Activated T-helper 17 cell treated with anti-CD3 and anti-CD28 coated beads, Interleukin-2, amount 50 U/mL, for 72 hours (primary cell): ENCODE data around the gene SEMA4D. TPM values are rescaled to one million over a fixed set of nuclear protein-coding genes. Genes with fewer than 3 reads are reported as not detected.
A peak's percentile ranks its signal among the peaks of the same experiment; 100 is the strongest.

Source experiments
- ATAC-seq: fragments of 150-1000 bp; cut with Tn5 transposase; replicated peaks from 2 replicates; pipeline ENCODE4 v1.10.0; 2021; ENCODE audit warnings: mild to moderate bottlenecking, moderate library complexity
- H3K27ac Mint-ChIP-seq: one replicate; pipeline ENCODE4 v1.8.0; 2022; ENCODE audit warnings: mixed read lengths
- H3K27me3 Mint-ChIP-seq: one replicate; pipeline ENCODE4 v1.8.0; 2022; ENCODE audit warnings: mixed read lengths
- H3K36me3 Mint-ChIP-seq: one replicate; pipeline ENCODE4 v1.8.0; 2022; ENCODE audit warnings: low read depth, mild to moderate bottlenecking, mixed read lengths
- H3K4me1 Mint-ChIP-seq: one replicate; pipeline ENCODE4 v1.8.0; 2022; ENCODE audit warnings: mixed read lengths
- H3K4me3 Mint-ChIP-seq: one replicate; pipeline ENCODE4 v1.8.0; 2022; ENCODE audit warnings: mild to moderate bottlenecking, mixed read lengths
- H3K9me3 Mint-ChIP-seq: one replicate; pipeline ENCODE4 v1.8.0; 2022; ENCODE audit warnings: mixed read lengths
- total RNA-seq, 2 donors: library from RNA; stranded (reverse); gene quantifications; one replicate each; pipeline ENCODE4 v1.2.3, GENCODE V29; 2022

SEMA4D gene
- total RNA-seq, 2 donors from 2014 or later = 167 to 263 TPM

- Mint-ChIP-seq H3K27ac (peak overlapping the region; percentile 53), H3K4me3 (peak overlapping the region; percentile 15), H3K27me3 (no peaks in the 10 kb centered on the region), H3K36me3 (peaks cover 98% of the 10 kb centered on the region), H3K9me3 (no peaks in the 10 kb centered on the region), H3K4me1 (peaks cover 24% of the 10 kb centered on the region)
- peak; percentile 12 for ATAC-seq
These were observed 114.7 kb downstream of the SEMA4D start for GRCh38 chr9:89383030-89383720.

DNA sequence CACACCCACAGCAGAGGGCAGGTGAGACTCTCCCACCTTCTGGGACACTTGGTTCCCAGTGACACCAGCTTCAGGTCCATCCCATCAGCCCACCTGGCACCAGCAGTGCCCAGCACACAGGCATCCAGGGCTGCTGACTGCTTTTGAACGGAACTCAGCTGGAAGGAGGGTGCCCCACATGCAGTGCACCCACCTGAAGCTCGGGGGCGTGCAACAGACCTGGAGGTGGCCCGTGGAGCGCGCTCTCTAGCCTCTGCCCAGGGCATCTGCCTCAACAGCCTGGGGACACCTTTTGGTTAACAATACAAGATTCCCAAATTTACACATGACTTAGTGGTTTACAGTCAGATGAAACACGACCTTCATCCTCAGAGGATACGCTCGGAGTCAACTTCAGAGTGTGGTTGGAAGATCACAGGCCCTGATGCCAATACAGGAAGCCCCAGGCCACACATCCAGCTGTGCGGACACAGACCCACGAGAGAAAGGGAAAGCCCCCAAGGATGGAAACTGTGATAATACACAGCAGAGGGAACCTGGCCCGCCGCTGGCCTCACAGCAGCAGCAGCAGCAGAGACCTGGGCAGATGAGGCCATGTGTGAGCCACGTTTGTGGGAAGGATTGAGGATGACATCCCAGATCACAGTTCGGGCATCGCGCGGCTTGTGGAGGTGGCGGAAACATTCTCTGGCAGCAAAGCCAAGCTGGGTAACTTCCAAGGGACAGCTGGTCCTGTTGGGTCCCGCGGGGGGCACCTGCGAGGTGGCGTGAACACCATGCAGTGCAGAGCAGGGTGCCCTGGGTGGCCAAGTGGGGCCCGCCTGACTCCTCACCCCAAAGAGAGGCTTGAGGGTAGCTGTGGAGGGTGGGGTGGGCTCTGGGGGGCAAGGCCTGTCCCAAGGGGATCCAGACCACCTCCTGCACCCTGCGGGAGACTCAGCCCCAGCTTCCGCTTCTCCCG, 115.6 kb downstream of the SEMA4D start:
- Mint-ChIP-seq H3K27me3 (no peaks in the 10 kb centered on the region), H3K4me3 (peak overlapping the region; percentile 15), H3K4me1 (peaks cover 24% of the 10 kb centered on the region), H3K27ac (peak overlapping the region; percentile 72), H3K9me3 (no peaks in the 10 kb centered on the region), H3K36me3 (peaks cover 98% of the 10 kb centered on the region)
- peak; percentile 61 for ATAC-seq

DNA sequence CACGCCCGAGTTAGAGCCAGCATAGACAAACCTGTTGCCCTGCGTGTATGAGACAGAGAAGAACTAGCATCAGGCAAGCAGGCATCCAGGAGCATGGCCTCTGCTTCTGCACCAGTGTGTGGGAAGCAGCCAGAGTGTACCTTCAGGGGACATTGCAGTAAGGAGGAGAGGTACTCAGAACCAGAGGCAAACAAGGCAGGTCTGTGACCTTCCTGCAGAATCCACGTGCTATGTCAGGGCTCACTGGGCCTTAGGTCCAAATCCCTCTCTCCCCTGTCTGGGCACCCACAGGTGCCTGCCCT, 116.7 kb downstream of the SEMA4D start:
- H3K9me3 Mint-ChIP-seq = no peaks in the 10 kb centered on the region
- H3K4me1 Mint-ChIP-seq = peaks cover 33% of the 10 kb centered on the region
- no peak for ATAC-seq
- H3K27me3 Mint-ChIP-seq = no peaks in the 10 kb centered on the region
- H3K27ac Mint-ChIP-seq = peak overlapping the region; percentile 72
- H3K4me3 Mint-ChIP-seq = no peak overlapping the region
- peaks cover 98% of the 10 kb centered on the region for H3K36me3 Mint-ChIP-seq

DNA sequence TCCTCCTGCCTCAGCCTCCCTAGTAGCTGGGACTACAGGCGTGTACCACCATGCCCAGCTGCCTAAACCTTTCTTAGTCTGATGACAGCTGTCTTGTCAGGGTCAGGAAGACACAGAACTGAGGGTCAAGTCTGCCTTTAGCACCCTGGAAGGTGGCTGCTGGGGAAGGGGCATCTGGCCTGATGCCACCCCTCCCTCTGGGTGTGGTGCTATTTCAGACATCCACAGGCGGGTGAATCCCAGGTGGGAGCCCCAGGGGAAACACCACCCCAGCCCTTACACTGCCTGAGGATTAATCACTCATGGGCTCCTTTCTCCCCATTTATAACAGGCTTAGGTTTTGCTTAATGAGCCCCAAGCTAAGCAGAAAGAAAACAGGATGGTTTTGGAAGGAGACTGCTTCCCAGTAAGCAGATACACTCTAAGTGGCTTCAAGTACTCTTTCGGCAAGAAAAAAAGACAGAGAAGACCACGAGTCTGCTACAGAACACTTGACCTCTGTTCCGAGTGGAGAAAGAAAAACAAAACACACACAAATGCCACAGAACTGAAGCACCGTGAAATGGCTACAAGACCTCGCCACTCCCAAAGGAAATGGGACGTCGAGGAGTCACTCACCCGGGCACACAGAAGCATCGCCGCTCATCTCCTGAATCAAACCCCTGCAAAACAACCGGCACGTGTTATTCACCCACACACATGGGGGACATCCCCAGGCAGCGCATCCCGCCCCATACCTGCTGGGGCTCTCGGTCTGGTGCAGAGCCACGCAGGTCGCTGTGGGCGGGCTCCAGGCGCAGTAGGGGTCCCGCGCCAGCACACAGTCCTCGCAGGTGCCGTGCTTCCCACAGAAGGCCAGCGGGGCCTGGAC, 117.2 kb downstream of the SEMA4D start:
- no peak for ATAC-seq
- Mint-ChIP-seq H3K4me1 (peaks cover 34% of the 10 kb centered on the region), H3K36me3 (peaks cover 98% of the 10 kb centered on the region)

GRCh38 chr9:89379508-89380115, 118.3 kb downstream of the SEMA4D start:
- Mint-ChIP-seq H3K36me3 (peaks cover 92% of the 10 kb centered on the region), H3K27me3 (no peaks in the 10 kb centered on the region)

More for the DNA sequence above, 117.2 kb downstream of the SEMA4D start:
- no peak overlapping the region for H3K4me3 Mint-ChIP-seq
- no peaks in the 10 kb centered on the region for H3K9me3 Mint-ChIP-seq
- no peaks in the 10 kb centered on the region for H3K27me3 Mint-ChIP-seq
- H3K27ac Mint-ChIP-seq = peak overlapping the region; percentile 36

GRCh38 chr9:89379031-89379430, 118.9 kb downstream of the SEMA4D start:
- peaks cover 87% of the 10 kb centered on the region for H3K36me3 Mint-ChIP-seq
- H3K9me3 Mint-ChIP-seq = no peaks in the 10 kb centered on the region
- H3K27me3 Mint-ChIP-seq = no peaks in the 10 kb centered on the region

More at GRCh38 chr9:89379508-89380115, 118.3 kb downstream of the SEMA4D start:
- peaks cover 37% of the 10 kb centered on the region for H3K4me1 Mint-ChIP-seq
- no peaks in the 10 kb centered on the region for H3K9me3 Mint-ChIP-seq
- ATAC-seq = no peak
- H3K27ac Mint-ChIP-seq = peak overlapping the region; percentile 76
- H3K4me3 Mint-ChIP-seq = no peak overlapping the region

GRCh38 chr9:89378541-89378940, 119.4 kb downstream of the SEMA4D start:
- Mint-ChIP-seq H3K4me3 (no peak overlapping the region), H3K36me3 (peaks cover 82% of the 10 kb centered on the region), H3K9me3 (no peaks in the 10 kb centered on the region), H3K4me1 (peaks cover 29% of the 10 kb centered on the region), H3K27me3 (no peaks in the 10 kb centered on the region), H3K27ac (peak overlapping the region; percentile 76)
- no peak for ATAC-seq

More at GRCh38 chr9:89379031-89379430, 118.9 kb downstream of the SEMA4D start:
- no peak overlapping the region for H3K4me3 Mint-ChIP-seq
- H3K27ac Mint-ChIP-seq = peak overlapping the region; percentile 76
- H3K4me1 Mint-ChIP-seq = peaks cover 32% of the 10 kb centered on the region
- no peak for ATAC-seq

DNA sequence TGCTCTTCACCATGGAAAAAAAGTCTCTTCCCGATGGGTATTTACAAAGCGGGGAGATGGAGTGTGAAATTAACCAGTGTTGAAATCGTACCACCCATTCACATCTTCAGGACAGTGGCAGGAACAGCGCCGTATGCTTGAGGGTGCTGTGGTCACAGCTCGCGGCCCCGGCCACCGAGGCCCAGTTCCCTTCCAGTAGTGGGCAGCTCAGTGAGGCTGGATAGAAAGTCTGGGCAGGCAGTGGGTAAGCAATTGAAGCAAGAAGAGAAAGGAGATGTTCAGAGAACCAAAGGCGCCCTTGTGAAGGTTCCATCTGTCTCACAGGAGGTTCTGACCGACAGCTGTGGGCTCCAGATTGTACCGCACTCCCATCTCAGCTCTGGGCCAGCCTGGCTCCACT, 120.5 kb downstream of the SEMA4D start:
- H3K9me3 Mint-ChIP-seq = no peaks in the 10 kb centered on the region
- H3K4me1 Mint-ChIP-seq = peaks cover 25% of the 10 kb centered on the region
- H3K4me3 Mint-ChIP-seq = no peak overlapping the region
- peak overlapping the region; percentile 76 for H3K27ac Mint-ChIP-seq
- H3K27me3 Mint-ChIP-seq = no peaks in the 10 kb centered on the region
- no peak for ATAC-seq
- H3K36me3 Mint-ChIP-seq = peaks cover 71% of the 10 kb centered on the region

DNA sequence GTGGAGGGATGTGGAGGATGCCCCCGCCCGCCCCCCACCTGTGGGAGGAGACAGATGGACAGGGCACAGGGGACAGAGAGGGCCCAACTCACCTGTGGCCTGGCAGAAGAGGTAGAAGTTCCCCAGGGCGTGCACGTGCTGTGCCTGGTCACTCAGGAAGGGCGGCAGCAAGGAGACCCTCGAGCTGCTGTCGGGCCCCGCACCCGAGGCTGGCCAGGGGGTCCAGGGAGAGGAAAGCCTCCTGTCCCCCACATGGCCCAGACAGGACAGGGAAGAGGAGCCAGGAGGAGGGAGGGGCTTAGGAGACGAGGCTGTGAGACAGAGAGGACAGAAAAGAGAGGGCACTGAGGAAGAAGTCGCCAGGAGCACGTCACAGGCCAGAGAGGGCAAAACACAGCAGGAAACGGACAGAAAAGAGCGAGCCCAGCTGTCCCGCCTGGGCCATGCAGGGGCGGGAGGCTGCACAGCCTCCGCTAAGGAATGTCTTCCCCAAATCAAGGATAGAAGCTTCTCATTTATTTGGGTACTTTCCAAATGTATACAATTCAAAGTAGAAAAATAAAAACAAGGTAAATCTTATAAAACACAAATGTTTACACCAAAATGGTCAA, 121.1 kb downstream of the SEMA4D start:
- Mint-ChIP-seq H3K27me3 (no peaks in the 10 kb centered on the region), H3K27ac (peak overlapping the region; percentile 58), H3K4me1 (peaks cover 20% of the 10 kb centered on the region), H3K36me3 (peaks cover 65% of the 10 kb centered on the region), H3K9me3 (no peaks in the 10 kb centered on the region), H3K4me3 (no peak overlapping the region)
- no peak for ATAC-seq

DNA sequence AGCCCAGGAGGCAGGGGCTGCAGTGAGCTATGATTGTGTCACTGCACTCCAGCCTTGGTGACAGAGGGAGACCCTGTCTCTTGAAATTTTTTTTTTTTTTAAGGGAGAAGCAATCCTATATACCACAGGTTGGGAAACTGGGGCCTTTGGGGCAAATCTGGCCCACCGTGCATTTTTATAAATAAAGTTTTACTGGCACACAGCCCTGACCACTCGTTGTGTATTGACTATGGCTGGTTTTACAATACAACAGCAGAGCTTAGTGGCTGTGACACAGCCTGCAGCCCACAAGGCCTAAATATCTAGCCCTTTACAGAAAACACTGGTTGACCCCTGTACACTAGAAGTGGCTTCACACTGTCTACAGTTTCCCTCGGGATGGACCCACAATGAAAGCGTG, 121.6 kb downstream of the SEMA4D start:
- Mint-ChIP-seq H3K4me1 (peaks cover 17% of the 10 kb centered on the region), H3K27ac (peak overlapping the region; percentile 58), H3K4me3 (no peak overlapping the region), H3K27me3 (no peaks in the 10 kb centered on the region), H3K36me3 (peaks cover 59% of the 10 kb centered on the region), H3K9me3 (no peaks in the 10 kb centered on the region)
- no peak for ATAC-seq

GRCh38 chr9:89375191-89375760, 122.6 kb downstream of the SEMA4D start:
- Mint-ChIP-seq H3K27me3 (no peaks in the 10 kb centered on the region), H3K4me3 (no peak overlapping the region), H3K4me1 (peaks cover 17% of the 10 kb centered on the region), H3K9me3 (no peaks in the 10 kb centered on the region), H3K27ac (peak overlapping the region; percentile 78), H3K36me3 (peaks cover 49% of the 10 kb centered on the region)
- ATAC-seq = peak; percentile 39

- Mint-ChIP-seq H3K9me3 (no peaks in the 10 kb centered on the region), H3K4me3 (no peak overlapping the region), H3K4me1 (peaks cover 17% of the 10 kb centered on the region), H3K27me3 (no peaks in the 10 kb centered on the region), H3K36me3 (peaks cover 38% of the 10 kb centered on the region), H3K27ac (peak overlapping the region; percentile 78)
- no peak for ATAC-seq
These were observed 123.7 kb downstream of the SEMA4D start for GRCh38 chr9:89374176-89374575.

- H3K4me3 Mint-ChIP-seq = no peak overlapping the region
- peak; percentile 12 for ATAC-seq
- H3K27ac Mint-ChIP-seq = peak overlapping the region; percentile 78
- H3K36me3 Mint-ChIP-seq = peaks cover 26% of the 10 kb centered on the region
- no peaks in the 10 kb centered on the region for H3K27me3 Mint-ChIP-seq
- H3K4me1 Mint-ChIP-seq = peaks cover 17% of the 10 kb centered on the region
- no peaks in the 10 kb centered on the region for H3K9me3 Mint-ChIP-seq
These were observed 124.9 kb downstream of the SEMA4D start for GRCh38 chr9:89372979-89373378.
